Sigmoid colon (tissue), 4 donors: Measurements from ENCODE around the gene TMEM253.

Experiments
- EP300 ChIP-seq, 4 donors: sonication (generic); formaldehyde crosslinking; IDR thresholded peaks; one replicate each; pipeline ENCODE4 v1.6.1; 2017; ENCODE audit warnings: antibody characterized with exemption in 4 of 4
- POLR2A ChIP-seq, 2 donors: fragments of 450-650 bp; IDR thresholded peaks; one replicate each; pipeline ENCODE4 v1.6.1; 2016; ENCODE audit warnings: antibody characterized with exemption in 2 of 2, mild to moderate bottlenecking in 2 of 2, moderate library complexity in 2 of 2
- POLR2AphosphoS5 ChIP-seq, 4 donors: sonication (generic); formaldehyde crosslinking; IDR thresholded peaks; one replicate each; pipeline ENCODE4 v1.6.1; 2017; ENCODE audit warnings: antibody characterized with exemption in 4 of 4
- TF ChIP-seq, protein P1 (sequence below), 4 experiments: fragments of 450-650 bp in 3 of 4; fragments of 200-600 bp in 1 of 4; IDR thresholded peaks; one replicate each; pipeline ENCODE4 v1.5.1; 2016 to 2019; ENCODE audit warnings: antibody characterized with exemption in 4 of 4, mild to moderate bottlenecking in 3 of 4, moderate library complexity in 2 of 4

DNA sequence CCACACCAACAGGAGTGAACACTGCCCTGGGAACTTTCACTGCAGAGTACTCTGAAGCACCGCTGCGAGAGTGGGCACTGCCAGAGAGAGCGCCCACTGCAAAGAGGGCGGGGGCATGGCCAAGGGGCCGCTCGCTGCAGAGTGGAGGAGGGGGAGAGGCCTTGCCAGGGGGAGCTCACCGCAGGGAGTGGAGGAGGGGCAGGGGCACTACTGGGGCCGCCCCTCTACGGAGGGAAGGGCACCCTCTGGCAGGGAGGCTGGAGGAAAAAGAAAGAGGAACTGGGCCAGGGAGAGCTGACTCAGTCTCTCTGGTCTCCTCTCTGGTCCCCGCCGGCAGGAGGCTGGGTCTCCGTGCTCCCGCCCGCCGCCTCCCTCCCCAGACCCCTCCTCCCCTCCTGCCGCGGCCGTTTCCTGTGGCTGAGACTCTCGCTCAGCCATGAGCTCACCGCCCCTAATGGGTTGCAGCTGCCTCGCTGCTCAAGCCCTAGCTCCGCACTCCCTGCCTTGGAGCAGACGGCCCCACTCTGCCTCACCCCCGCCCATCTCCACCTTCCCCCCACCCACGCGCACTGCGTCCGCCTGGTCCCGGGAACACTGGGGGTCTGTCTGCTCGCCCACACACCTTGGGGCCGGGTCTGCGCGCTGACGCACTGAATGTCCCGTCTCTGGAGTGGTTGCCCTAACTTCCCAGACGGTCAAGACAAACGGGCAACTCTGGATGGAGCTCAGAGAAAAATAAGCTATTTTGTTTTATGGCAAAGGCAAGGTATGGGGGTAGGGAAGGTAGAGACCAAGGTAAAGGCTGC is 29.4 kb upstream of the TMEM253 start:
- TF ChIP-seq, protein P1, sequence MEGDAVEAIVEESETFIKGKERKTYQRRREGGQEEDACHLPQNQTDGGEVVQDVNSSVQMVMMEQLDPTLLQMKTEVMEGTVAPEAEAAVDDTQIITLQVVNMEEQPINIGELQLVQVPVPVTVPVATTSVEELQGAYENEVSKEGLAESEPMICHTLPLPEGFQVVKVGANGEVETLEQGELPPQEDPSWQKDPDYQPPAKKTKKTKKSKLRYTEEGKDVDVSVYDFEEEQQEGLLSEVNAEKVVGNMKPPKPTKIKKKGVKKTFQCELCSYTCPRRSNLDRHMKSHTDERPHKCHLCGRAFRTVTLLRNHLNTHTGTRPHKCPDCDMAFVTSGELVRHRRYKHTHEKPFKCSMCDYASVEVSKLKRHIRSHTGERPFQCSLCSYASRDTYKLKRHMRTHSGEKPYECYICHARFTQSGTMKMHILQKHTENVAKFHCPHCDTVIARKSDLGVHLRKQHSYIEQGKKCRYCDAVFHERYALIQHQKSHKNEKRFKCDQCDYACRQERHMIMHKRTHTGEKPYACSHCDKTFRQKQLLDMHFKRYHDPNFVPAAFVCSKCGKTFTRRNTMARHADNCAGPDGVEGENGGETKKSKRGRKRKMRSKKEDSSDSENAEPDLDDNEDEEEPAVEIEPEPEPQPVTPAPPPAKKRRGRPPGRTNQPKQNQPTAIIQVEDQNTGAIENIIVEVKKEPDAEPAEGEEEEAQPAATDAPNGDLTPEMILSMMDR (IDR thresholded peaks at IDR 0.05): no peak
- TF ChIP-seq POLR2AphosphoS5 (IDR thresholded peaks at IDR 0.05) (peak in 3 of 4 donors; percentile 34 to 72 (median 52)), POLR2A (IDR thresholded peaks at IDR 0.05) (no peak), EP300 (IDR thresholded peaks at IDR 0.05) (no peak)
